ENCODE measurements around the gene CAMK1D. TPM values are rescaled to one million over a fixed set of nuclear protein-coding genes. Genes with fewer than 3 reads are reported as not detected.

Gene CAMK1D
- total and polyA plus RNA-seq, 4 donors = 1.9 to 19.0 (median 7.6) TPM

DNA sequence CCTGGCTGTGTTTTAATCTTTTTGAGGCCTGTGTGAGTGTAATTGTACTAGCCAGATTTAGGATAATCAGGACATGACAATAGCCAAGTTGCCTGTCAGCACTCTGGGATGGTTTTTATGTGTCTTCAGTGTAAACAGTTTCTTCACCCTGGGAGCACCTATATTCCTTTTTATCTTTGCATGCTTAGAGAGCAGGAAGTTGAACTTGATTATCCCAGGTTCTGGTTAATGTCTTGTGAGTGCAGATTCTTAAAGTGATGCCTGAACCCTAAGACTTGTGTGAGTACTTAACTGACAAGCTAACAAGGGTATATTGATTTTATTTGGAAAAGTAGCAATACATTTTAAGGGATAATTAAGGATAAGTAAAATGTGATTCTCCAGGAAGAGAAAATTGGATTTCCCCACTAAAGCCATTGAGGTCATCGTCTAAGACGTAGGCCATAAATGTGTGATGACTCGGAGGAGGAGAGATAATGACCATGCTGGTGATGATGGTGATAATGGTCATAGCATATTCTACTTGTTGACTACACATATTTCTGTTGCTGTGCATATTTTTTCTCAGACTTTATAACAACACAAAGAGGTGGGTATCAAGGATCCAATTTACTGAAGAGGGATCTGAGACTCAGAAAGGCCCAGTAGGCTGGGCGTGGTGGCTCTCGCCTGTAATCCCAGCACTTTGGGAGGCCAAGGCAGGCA lies 234.7 kb downstream of the CAMK1D start:
- intact Hi-C loops (cut with DNase I) = no loop called here
- 95 to 99% methylated on average over 5 of the region's 5 CpGs for WGBS, 2 donors
- no peaks in the 10 kb centered on the region for H3K4me1 ChIP-seq (ENCODE audit: control insufficient read depth in 1 of 2, insufficient read depth in 2 of 2, low read length in 2 of 2)

DNA sequence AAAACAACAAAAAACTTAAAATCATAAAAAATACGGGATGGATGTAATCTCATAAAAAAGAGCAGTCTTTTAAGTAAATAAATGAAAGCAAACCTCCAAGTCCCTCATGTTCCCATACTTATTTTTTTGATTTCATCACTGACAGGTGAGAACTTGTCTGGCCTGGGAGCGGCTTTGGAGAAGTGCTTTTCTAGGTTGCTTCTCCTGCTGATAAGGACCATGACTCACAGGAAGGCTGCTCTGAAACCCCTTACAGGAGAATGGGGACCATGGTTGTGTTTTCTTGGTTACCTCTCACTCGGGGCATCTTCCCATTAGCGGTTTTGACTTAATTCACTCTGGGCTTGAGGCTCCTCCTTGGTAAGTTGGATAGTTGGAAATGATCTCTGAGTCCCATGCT lies 237.4 kb downstream of the CAMK1D start:
- Histone ChIP-seq H3K27me3 (ENCODE audit: control insufficient read depth in 1 of 2, insufficient read depth in 2 of 2, low read length in 1 of 2) (no peaks in the 10 kb centered on the region), H3K4me3 (ENCODE audit: low read length in 2 of 2) (no peak overlapping the region), H3K9me3 (ENCODE audit: control insufficient read depth, low read length) (no peaks in the 10 kb centered on the region), H3K27ac (ENCODE audit: low read depth in 1 of 2, low read length in 2 of 2) (no peak overlapping the region), H3K36me3 (ENCODE audit: control insufficient read depth in 1 of 2, insufficient read depth in 2 of 2, low read length in 1 of 2) (no peaks in the 10 kb centered on the region), H3K4me1 (ENCODE audit: control insufficient read depth in 1 of 2, insufficient read depth in 2 of 2, low read length in 2 of 2) (no peaks in the 10 kb centered on the region)
- no peak for DNase-seq
- no peak for ATAC-seq (ENCODE audit: low FRiP score)
- intact Hi-C loops (cut with DNase I) = no loop called here
- WGBS, 2 donors = 94 to 95% methylated on average over 4 of the region's 4 CpGs

More for the DNA sequence above, 234.7 kb downstream of the CAMK1D start:
- no peak for ATAC-seq (ENCODE audit: low FRiP score)
- H3K9me3 ChIP-seq (ENCODE audit: control insufficient read depth, low read length) = no peaks in the 10 kb centered on the region
- H3K4me3 ChIP-seq (ENCODE audit: low read length in 2 of 2) = no peak overlapping the region
- H3K36me3 ChIP-seq (ENCODE audit: control insufficient read depth in 1 of 2, insufficient read depth in 2 of 2, low read length in 1 of 2) = no peaks in the 10 kb centered on the region
- H3K27ac ChIP-seq (ENCODE audit: low read depth in 1 of 2, low read length in 2 of 2) = no peak overlapping the region
- H3K27me3 ChIP-seq (ENCODE audit: control insufficient read depth in 1 of 2, insufficient read depth in 2 of 2, low read length in 1 of 2) = no peaks in the 10 kb centered on the region
- DNase-seq = no peak

DNA sequence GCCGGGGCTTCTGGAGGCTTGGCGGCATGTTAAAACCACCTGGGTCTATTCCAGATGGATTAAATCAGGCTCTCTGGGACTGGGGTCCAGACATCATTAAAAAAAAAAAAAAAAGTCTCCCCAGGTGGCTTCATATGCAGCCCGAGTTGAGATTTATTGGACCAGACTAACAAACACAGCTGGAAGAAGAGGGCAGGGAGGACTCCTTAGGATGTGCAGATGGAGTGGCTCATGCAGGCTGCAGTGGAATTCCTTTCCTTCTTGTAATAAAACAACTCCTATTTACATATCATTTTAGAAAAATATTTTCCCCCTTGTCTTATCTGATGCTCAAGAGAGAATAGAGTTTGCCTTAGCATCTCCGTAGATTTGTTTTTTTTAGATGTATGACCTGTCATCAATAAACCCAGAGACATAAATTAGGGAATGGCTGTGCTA lies 238.1 kb downstream of the CAMK1D start:
- no peak overlapping the region for H3K27ac ChIP-seq (ENCODE audit: low read depth in 1 of 2, low read length in 2 of 2)
- no peaks in the 10 kb centered on the region for H3K36me3 ChIP-seq (ENCODE audit: control insufficient read depth in 1 of 2, insufficient read depth in 2 of 2, low read length in 1 of 2)
- ATAC-seq (ENCODE audit: low FRiP score) (no peak), DNase-seq (no peak)
- H3K4me1 ChIP-seq (ENCODE audit: control insufficient read depth in 1 of 2, insufficient read depth in 2 of 2, low read length in 2 of 2) = no peaks in the 10 kb centered on the region
- intact Hi-C loops (cut with DNase I) = no loop called here
- no peak overlapping the region for H3K4me3 ChIP-seq (ENCODE audit: low read length in 2 of 2)
- H3K9me3 ChIP-seq (ENCODE audit: control insufficient read depth, low read length) = no peaks in the 10 kb centered on the region
- no peaks in the 10 kb centered on the region for H3K27me3 ChIP-seq (ENCODE audit: control insufficient read depth in 1 of 2, insufficient read depth in 2 of 2, low read length in 1 of 2)
- WGBS, 2 donors = 67 to 83% methylated on average over 4 of the region's 4 CpGs

DNA sequence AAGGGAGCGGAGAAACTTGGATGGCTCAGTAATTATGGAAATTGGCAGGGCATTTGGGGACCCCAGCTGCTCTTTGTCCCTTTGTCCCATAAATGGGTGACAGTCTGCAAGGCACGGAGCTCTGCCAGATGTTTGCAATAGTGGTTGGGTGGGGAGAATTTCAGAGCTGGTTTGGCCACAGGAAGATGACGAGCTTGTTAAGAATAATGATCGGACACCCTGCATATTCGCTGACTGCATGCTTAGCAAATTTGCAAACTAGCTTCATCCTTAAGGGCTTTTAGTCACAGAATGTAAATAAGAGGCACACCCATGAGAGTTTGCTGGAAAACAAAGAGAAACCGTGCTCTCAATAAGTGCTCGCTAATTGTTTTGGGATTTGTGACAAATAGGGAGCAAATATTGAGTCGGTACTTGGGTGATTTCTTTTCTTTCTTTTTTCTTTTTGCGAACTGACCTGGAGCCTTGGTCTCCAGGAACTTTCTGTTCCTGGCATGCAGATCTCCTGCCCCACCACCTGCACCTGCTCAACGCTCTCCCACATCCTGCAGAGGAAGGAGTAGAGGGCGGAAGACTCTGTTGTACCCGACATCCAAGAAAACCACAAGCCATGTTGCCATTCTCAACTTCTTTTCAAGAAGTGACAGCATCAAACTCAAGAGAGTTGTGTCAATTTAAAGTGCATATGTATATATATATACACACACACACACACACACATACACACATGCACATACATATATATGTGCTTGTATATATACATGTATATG lies 238.9 kb downstream of the CAMK1D start:
- Histone ChIP-seq H3K4me3 (ENCODE audit: low read length in 2 of 2) (no peak overlapping the region), H3K27me3 (ENCODE audit: control insufficient read depth in 1 of 2, insufficient read depth in 2 of 2, low read length in 1 of 2) (no peaks in the 10 kb centered on the region), H3K4me1 (ENCODE audit: control insufficient read depth in 1 of 2, insufficient read depth in 2 of 2, low read length in 2 of 2) (no peaks in the 10 kb centered on the region), H3K9me3 (ENCODE audit: control insufficient read depth, low read length) (no peaks in the 10 kb centered on the region), H3K27ac (ENCODE audit: low read depth in 1 of 2, low read length in 2 of 2) (no peak overlapping the region), H3K36me3 (ENCODE audit: control insufficient read depth in 1 of 2, insufficient read depth in 2 of 2, low read length in 1 of 2) (no peaks in the 10 kb centered on the region)
- 85 to 88% methylated on average over 12 of the region's 12 CpGs for WGBS, 2 donors
- DNase-seq (no peak), ATAC-seq (ENCODE audit: low FRiP score) (no peak)
- intact Hi-C loops (cut with DNase I) = no loop called here

DNA sequence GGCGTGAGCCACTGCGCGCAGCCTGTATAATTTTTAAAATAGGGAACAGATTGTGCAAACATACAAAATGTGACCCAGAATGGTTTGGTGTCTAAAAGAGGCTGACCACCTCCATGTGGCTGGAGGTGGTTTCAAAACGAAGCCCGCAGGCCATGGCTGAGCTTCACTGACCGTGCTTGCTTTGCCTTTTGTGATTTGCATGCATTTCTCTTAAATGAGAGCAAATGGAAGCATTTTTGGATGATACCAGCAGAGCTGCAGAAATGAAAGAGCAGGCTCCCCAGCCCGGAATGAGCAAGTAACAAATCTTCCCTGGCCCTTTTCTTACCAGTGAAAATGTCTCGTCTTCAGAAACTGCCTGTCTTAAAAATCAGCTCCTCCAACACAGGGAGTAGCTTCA lies 239.9 kb downstream of the CAMK1D start:
- no peaks in the 10 kb centered on the region for H3K4me1 ChIP-seq (ENCODE audit: control insufficient read depth in 1 of 2, insufficient read depth in 2 of 2, low read length in 2 of 2)
- ATAC-seq (ENCODE audit: low FRiP score) = no peak
- no peaks in the 10 kb centered on the region for H3K27me3 ChIP-seq (ENCODE audit: control insufficient read depth in 1 of 2, insufficient read depth in 2 of 2, low read length in 1 of 2)
- H3K4me3 ChIP-seq (ENCODE audit: low read length in 2 of 2) = no peak overlapping the region
- DNase-seq = no peak
- intact Hi-C loops (cut with DNase I) = no loop called here
- no peaks in the 10 kb centered on the region for H3K36me3 ChIP-seq (ENCODE audit: control insufficient read depth in 1 of 2, insufficient read depth in 2 of 2, low read length in 1 of 2)
- H3K27ac ChIP-seq (ENCODE audit: low read depth in 1 of 2, low read length in 2 of 2) = no peak overlapping the region
- no peaks in the 10 kb centered on the region for H3K9me3 ChIP-seq (ENCODE audit: control insufficient read depth, low read length)
- 90 to 94% methylated on average over 8 of the region's 8 CpGs for WGBS, 2 donors

DNA sequence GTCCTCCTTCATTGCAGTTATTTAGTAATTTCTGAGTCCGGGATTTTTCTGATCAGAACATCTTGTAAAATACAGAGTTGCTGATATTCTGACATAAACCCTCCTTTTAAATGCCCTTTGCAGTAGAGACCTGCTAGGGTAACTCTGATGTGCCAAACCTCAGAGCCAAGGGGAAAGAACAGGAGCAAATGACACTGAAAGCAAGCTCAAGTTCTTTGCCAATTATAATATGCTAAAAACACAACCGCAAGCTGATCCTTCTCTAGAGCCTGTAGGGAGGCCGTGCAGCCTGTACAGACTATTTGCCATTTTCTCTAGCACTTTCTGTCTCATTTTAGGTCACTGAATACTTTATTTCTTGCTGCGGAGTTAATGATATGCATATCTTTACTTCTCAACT lies 240.4 kb downstream of the CAMK1D start:
- DNase-seq = no peak
- Histone ChIP-seq H3K4me3 (ENCODE audit: low read length in 2 of 2) (no peak overlapping the region), H3K4me1 (ENCODE audit: control insufficient read depth in 1 of 2, insufficient read depth in 2 of 2, low read length in 2 of 2) (no peaks in the 10 kb centered on the region), H3K36me3 (ENCODE audit: control insufficient read depth in 1 of 2, insufficient read depth in 2 of 2, low read length in 1 of 2) (no peaks in the 10 kb centered on the region), H3K27ac (ENCODE audit: low read depth in 1 of 2, low read length in 2 of 2) (no peak overlapping the region), H3K9me3 (ENCODE audit: control insufficient read depth, low read length) (no peaks in the 10 kb centered on the region), H3K27me3 (ENCODE audit: control insufficient read depth in 1 of 2, insufficient read depth in 2 of 2, low read length in 1 of 2) (no peaks in the 10 kb centered on the region)
- WGBS, 2 donors = 77 to 78% methylated on average over 4 of the region's 4 CpGs
- ATAC-seq (ENCODE audit: low FRiP score) = no peak
- intact Hi-C loops (cut with DNase I) = no loop called here

DNA sequence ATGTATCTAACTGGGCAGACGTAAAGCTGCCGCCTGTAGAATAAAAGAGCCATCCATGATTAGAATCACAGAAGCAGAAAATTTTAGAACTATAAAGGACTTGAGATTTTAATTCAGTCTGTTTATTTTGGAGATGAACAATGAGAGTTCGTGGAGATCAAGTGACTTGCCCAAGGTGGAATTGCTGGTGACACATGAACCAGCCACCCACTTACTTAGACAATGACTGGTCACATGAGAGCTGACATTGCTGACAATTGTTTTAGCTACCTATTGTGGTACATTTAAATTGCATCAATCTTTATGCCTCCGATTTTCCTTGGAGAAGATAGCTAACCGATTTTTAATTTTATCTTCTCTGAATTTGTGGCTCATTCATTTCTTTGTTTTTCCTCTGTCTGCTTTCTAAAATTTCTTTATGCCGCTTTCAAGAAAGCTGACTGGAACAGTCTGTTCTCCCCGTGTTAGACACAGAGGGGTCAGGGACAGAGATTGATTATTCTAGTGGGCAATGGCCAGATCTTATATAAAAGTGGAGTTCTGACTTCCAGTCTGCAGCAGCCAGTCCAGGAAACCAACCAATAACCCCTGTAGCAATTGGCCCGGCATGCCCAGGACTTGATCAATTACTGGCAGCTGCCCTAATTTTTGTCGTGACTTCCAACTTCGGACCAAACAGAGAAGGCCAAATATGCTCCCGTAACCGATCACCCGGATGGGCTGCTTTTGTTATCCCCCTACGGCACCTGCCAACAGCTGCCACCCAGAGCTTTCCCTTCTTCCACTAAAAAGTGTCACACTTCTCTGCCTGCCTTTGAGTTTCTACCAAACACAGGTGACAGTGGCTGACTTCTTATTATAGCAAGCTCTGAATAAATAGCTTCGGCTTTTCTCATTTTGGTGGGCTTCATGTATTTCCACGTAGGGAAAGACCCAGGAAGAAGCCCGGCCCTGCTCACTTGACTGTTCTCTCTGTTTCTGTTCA lies 241.6 kb downstream of the CAMK1D start:
- H3K4me1 ChIP-seq (ENCODE audit: control insufficient read depth in 1 of 2, insufficient read depth in 2 of 2, low read length in 2 of 2) = no peaks in the 10 kb centered on the region
- intact Hi-C loops (cut with DNase I) = no loop called here

DNA sequence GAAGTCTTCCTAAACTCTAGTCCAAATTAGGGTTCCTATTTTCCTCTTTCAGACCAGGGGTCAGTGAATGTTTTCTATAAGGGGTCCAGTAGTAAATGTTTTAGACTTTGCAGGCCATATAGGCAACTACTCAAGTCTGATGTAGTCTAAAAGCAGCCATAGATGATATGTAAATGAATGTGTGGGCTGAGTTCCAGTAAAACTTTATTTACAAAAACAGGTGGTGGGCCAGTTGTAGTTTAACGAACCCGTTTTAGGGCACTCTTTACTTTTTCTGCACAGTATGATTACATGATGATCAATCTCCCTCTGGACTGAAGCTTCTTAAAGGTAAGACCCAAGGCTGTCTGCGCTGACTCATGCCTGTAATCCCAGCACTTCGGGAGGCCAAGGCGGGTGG lies 243.6 kb downstream of the CAMK1D start:
- no peak overlapping the region for H3K4me3 ChIP-seq (ENCODE audit: low read length in 2 of 2)
- peaks cover 1% of the 10 kb centered on the region for H3K9me3 ChIP-seq (ENCODE audit: control insufficient read depth, low read length)
- H3K27me3 ChIP-seq (ENCODE audit: control insufficient read depth in 1 of 2, insufficient read depth in 2 of 2, low read length in 1 of 2) = no peaks in the 10 kb centered on the region
- DNase-seq (no peak), ATAC-seq (ENCODE audit: low FRiP score) (no peak)
- no peaks in the 10 kb centered on the region for H3K4me1 ChIP-seq (ENCODE audit: control insufficient read depth in 1 of 2, insufficient read depth in 2 of 2, low read length in 2 of 2)
- 95 to 96% methylated on average over 5 of the region's 5 CpGs for WGBS, 2 donors
- intact Hi-C loops (cut with DNase I) = no loop called here
- no peaks in the 10 kb centered on the region for H3K36me3 ChIP-seq (ENCODE audit: control insufficient read depth in 1 of 2, insufficient read depth in 2 of 2, low read length in 1 of 2)
- no peak overlapping the region for H3K27ac ChIP-seq (ENCODE audit: low read depth in 1 of 2, low read length in 2 of 2)

More for the DNA sequence above, 241.6 kb downstream of the CAMK1D start:
- Histone ChIP-seq H3K27ac (ENCODE audit: low read depth in 1 of 2, low read length in 2 of 2) (no peak overlapping the region), H3K4me3 (ENCODE audit: low read length in 2 of 2) (no peak overlapping the region), H3K27me3 (ENCODE audit: control insufficient read depth in 1 of 2, insufficient read depth in 2 of 2, low read length in 1 of 2) (no peaks in the 10 kb centered on the region), H3K9me3 (ENCODE audit: control insufficient read depth, low read length) (peaks cover 1% of the 10 kb centered on the region), H3K36me3 (ENCODE audit: control insufficient read depth in 1 of 2, insufficient read depth in 2 of 2, low read length in 1 of 2) (no peaks in the 10 kb centered on the region)
- DNase-seq = no peak
- WGBS, 2 donors = 87 to 88% methylated on average over 17 of the region's 17 CpGs
- ATAC-seq (ENCODE audit: low FRiP score) = no peak

All from aorta (tissue), 5 donors.